Islet of Langerhans (tissue), 1 donor: Measurements from ENCODE around the gene ACSL1.
A peak's percentile ranks its signal among the peaks of the same experiment; 100 is the strongest.

Experiments used
- FAIRE-seq: peaks from one replicate; lab custom pipeline; 2011; peaks lifted over from hg19 to GRCh38; lab: Jason Lieb, UNC

ACSL1 gene

DNA sequence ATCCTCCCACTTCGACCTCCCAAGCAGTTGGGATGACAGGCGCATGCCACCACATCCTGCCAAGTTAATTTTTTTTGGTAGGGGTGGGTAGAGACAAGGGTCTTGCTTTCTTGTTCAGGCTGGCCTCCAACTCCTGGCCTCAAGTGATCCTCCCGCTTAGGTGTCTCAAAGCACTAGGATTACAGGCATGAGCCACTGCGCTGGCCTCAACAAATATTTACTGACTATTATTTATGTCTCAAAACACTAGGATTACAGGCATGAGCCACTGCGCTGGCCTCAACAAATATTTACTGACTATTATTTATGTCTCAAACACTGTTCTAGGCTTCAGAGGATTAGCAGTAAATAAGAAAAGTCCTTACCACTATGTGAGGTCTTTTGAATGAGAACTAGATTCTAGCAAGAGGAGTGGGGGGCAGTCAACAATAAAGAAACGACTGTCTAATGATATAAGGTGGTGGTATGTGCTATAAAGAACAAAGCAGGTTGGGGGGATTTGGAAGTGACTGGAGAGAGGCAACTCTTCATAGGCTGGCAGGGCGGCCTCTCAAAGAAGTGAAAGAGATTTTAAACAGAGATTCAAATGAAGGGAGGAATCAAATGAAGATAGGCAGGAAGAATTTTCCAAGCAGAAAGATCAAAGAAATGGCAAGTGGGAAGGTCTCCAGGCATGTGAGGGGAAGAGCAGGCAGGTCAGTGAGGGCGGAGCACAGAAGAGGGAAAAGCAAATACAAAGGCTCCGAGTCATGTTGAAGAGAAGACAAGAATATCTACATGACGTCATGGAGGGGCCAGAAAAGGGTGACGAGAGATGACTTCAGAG is 12.7 kb upstream of the ACSL1 start:
- FAIRE-seq, result no peak

DNA sequence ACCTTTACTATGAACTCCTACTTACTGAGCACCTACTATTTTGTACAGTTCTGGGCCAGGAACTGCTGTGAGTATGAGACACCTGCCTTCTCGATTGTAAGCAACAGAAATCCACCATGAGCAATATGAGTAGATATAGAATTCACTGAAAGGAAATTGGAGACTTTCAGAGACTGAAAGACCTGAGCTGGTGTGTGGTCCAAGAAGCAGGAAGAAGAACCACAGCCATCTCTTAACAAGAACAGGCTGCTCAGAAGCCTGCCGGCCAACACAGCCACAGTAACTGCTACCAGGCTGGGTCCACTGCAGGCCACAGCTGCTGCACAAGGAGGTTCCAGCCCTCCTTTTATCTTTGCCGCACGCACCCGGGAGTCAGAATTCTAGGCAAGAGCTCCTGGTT is 10.8 kb upstream of the ACSL1 start:
- no peak for FAIRE-seq

DNA sequence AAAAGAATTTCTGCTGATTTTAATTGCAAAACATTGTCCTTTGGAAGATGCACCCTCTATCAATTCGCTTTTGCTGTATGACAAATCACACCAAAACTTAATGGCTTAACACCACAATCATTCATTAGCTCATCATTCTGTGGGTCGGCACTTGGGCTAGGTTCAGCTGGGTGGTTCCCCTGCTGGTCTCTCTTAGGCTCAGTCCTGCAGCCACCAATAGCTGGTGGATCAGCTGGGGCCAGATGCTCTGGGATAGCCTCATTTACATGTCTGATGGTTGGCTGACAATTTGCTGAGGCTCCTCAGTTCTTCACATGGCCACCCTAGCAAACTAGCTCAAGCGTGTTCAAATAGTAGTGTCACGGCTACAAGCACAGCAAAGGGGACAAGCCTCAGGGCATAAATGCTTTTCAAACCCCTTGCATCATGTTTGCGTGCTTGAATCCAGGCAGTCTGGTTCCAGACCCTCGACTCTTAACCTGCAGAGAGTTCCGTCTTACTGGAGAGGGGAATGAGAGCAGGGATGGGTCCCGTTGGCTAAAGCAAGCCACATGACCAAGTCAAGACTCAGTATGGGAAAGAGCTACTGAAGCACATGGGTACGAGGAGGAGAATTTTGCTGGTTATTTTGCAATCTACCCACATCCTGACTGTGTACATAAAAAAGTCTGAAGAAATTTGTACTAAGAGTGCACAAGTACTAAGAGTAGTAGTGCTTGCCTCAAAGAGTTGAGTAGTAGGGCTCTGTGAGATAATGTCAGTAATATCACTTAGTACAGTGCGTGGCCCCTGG is 7.5 kb upstream of the ACSL1 start:
- FAIRE-seq, result no peak

DNA sequence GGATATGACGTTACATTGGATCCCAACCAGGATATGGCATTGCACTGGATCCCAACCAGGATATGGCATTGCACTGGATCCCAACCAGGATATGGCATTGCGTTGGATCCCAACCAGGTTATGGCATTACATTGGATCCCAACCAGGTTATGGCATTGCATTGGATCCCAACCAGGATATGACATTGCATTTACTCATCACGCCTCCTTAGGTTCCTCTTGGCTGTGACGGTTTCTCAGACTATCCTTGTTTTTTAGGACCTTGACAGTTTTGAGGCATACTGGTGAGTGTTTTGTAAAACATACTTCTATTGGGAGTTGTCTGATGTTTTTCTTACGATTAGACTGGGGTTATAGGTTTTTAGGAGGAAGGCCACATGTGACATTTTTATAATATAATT is 5.4 kb upstream of the ACSL1 start:
- no peak for FAIRE-seq

DNA sequence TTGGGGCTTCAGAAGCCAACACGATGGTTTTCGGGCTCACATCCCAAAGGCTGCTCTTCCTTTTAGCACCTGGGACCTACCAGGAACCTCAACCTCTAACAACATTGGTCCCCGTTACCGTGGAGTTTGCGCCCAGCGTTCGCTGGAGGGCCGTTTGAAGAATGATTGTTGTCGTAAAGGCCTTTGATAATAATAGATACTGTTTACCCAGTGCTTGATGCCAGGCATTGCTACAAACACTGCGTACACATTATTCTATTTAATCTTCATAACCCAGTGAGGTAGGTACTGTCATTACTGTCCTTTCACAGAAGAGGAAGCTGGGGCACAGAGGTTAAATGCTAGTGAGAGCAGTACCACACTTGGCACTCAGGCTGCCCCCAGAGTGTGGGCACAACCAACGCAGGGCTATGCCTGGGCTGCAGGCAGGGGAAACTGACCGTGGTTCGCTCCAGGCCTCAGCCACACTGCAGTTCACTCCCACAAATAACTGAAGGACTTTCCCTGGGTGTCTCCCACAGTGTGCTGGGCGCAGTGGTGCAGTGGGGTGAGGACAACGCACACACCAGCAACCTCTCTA is 1.0 kb upstream of the ACSL1 start:
- no peak for FAIRE-seq

DNA sequence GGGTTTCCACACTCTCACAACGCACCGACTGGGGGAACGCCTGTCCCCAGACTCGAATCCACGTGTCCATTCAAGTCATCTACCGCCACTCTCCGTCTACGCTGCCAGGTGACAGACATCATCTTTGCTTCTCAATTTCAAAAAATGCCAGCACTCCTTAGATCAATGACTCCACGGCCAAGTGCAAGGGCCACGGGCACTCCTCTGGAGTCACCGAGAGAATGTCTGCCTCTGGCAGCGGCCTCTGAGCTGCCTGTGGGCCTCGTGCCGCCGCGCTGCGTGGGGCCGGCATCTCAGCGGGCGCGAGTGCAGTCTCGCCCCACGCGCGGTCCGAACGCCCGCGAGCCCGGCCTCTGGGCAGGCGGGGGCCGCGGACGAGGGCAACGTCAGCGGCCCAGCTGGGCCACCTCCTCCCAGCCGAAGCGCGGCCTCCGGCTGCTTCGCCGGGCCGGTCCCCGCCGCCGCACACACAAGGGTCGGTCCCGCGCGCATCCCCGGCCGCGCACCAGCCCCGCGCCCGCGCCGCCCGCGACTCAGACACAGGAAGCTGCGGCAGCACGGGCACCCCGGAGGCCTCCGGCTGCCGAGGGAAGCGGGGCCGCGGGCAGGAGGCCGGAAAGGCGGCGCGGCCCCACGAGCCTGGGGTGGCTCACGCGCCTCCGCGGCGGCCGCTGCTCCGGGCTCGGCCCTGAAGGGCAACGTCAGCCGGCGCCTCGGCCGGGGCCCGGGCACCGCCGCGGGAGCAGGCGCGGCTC is 450 bp downstream of the ACSL1 start:
- no peak for FAIRE-seq

DNA sequence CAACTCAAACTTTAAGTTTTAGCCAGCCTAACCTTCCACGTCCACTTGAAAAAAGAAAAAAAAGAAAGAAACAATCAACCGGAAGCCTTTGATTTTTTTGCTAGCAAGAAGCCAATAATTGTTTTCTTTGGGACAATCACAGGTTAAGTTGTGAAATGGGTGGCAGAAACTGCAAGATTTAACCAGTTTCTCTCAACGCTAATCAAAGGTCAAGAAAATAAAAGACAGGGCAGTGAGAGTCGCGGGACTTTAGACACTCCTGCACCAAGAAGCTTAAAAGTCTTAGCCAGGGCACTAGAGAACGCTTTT is 1.0 kb downstream of the ACSL1 start:
- FAIRE-seq, result no peak

DNA sequence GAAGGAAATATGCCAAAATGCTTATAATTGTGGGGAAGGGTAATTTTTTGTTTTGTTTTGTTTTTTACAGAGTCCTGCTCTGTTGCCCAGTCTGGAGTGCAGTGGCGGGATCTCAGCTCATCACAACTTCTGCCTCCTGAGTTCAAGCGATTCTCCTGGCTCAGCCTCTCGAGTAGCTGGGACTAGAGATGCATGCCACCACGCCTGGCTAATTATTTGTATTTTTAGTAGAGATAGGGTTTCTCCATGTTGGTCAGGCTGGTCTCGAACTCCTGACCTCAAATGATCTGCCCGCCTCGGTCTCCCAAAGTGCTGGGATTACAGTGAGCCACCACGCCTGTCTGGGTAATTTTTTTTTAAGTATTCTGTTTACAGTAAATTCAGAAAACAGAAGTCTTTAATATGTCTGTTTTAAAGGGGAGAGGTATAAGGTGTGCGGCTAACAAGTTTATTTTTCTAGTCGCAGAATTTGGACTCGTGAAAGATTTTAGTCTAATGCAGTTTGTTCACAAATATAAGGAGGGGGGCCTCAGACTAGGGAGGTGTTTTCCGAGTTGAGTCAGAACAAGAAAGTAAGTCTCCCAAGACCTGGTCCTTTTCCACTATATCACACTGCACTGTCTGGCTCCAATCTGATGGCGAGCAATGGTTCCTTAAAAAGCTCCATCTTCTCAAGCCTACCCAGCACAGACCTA is 1.5 kb downstream of the ACSL1 start:
- no peak for FAIRE-seq

DNA sequence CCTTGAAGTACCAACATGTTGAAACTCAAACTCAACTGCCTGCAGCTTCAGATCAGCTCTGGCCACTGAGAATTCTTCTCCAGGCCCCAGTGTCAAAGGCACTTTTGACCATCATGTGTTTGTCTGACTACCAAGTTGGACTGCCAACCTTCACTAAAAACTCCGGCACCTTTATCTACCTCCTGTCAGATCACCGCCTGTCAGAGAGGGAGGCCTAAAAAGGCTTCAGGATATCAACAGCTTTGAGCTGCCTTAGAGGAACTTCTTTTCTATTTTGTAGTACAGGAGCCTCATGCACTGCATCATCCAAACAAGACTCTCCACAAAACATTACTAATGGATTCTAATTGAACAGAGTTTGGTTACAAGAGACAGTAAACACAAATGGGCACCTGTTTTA is 2.8 kb downstream of the ACSL1 start:
- FAIRE-seq, result no peak

DNA sequence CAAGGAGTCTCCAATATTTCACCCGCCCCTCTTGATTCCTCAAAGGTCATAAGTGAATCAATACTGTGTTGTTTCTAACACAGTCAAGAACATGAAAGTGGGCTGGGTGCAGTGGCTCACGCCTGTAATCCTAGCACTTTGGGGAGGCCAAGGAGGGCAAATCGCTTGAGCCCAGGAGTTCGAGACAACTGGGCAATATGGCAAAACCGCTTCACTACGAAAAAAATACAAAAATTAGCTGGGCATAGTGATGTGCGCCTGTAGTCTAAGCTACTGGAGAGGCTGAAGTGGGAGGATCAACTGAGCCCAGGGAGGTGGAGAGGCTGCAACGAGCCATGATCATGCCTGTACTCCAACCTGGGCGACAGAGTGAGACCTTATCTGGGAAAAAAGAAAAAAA is 3.4 kb downstream of the ACSL1 start:
- FAIRE-seq, result no peak

DNA sequence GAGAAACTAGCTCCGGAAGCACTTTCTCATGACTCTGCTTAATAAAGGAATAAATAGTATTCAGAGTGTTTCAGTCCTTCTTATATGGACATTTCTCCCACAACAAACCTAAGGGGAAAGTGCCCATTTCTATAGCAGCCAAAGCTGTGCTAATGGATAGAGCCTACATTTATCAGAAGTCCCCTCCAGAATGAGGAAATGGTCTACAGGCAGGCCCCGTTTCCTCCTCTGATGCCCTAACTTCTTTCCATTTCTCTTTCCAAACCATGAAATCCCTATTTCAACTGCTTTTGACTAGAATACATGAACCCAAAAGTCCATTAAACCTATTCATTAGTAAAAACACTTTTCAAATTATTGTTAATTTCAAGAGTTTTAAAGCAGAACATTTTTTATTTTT is 4.5 kb downstream of the ACSL1 start:
- FAIRE-seq, result no peak

DNA sequence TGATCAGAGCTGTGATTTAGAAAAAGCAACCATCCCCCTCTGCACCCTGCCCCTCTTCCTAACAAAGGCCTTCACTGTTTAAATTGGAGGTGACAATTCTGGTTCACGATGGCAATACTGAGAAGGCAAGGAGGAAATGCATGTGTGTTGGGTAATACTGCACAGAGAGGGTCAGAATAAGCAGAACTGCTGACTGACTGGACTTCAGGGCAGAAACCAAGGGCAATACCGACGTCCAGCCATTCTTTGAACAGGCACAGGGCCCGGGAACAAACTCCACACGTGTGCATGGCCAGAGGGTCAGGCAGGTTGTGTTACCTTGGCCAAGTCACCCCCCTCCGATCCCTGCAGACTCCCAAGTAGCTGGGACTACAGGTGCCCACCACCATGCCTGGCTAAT is 6.0 kb downstream of the ACSL1 start:
- FAIRE-seq, result no peak

DNA sequence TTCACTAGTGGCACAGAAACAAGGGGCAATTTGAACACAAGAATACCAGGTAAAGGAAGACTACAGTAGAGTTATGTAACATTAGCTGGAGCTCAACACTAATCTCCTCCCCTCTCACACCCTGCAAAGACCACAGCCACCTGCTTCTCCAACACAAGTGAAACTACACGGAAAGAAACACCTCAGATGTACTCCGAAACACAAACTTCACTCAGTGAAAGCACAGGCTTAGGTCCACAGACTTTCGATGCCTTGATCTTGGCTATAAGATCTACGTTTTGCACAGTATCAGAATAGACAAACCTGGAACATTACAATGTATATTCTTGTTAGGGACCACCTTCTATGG is 7.6 kb downstream of the ACSL1 start:
- no peak for FAIRE-seq

DNA sequence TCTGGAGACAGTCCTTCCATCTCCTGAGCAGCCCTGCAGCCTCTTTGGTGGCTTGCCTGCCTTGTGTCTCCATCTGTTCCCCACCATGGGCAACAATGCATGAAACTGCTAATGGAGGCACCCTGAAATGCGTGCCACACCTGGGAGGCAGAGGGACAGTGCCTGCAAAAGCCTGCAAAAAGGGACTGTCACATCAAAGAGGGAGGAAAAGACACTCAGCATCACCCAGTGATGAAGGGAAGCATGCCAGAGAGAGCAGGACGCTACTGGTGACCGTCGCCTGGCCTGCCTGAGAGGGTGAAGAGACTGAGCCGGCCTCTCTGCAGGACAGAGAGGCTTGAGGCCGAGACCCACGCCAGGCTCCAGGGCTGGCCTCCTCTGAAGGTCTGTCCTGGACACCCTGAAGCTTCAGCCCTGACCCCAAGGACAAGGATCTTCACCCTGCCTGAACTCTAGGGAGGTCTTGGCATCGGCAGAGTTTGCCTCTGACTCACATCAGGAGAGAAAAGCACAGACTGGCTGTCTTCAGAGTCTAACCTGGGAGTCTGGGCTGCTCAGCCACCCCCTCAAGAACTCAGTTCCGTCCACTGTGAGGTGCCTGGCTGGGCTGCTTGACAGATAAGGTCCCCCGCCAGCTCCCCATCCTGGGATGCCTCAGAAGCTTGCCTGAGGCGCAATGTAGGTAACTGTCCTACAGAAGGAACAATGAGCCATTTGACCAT is 8.1 kb downstream of the ACSL1 start:
- no peak for FAIRE-seq

DNA sequence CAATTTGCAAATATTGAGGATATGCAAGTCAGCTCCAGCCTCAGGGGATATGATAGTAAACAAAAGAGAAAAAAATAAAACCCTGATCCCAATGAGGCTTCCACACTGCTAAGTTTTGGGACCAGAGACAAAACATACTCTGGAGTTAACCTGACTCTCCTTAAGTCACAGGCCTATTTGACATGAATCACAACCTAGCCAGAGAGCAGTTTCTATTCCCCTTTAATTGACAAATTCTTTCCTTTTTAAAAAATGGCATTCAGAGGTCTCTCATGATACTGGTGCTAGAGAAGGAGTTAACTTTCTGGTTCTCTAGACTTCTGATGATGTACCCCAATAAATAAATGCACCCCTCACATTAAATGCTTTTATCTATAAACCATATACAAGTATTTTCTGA is 8.8 kb downstream of the ACSL1 start:
- no peak for FAIRE-seq

DNA sequence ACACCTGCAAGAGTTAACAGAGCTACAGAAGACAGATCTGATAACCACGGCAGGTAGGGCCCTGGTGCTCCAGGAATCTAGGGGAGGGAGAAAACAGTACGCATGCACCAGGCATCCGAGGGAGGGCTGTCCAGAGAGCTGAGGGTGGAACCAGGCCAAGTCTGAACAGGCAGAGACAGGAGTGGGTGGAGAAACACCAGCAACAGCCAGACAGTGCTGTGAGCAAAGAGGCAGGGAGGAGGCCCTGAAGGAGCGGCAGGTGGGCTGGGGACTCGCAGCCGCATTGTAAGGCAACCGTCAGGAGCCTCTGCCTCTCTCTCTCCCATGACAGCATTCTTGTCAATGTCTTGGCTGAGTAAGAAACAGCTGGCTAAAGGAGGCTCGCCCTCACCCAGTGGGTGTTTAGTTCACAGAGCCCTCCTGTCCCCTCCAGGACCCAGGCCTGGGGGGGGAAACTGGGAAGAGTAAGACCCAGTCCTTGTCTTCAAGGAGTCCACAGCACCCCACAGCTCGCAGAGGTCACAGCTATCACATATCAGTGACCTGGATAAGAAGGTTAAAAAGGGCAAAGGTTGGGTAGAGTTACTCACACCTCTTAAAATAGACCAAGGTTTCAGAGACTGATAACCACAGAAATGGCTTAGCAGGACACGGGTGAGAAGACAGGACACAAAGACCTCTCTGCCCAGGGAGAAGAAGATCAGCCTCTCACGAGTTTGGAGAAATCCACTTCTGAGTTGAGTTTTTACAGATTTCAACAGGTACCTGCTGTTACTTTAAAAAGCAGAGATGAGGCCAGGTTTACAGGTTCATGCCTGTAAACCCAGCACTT is 10.5 kb downstream of the ACSL1 start:
- peak; percentile 70 for FAIRE-seq

DNA sequence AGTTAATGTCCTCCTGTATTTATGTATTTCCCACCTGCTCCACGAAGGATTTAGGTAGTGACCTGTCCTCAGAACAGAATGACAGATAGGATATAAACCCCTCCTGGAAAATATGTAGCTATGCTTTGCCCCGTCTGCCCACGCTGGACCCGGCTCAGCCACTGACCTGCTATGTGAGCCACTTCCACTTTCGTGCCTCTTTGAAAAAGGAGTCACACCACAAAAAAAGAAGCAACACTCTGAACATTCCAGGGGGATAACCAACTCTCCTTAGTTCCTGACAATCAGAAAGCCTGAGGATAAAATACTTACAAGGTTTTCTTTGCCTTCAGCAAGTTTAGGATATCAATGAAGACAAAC is 11.1 kb downstream of the ACSL1 start:
- FAIRE-seq, result no peak

DNA sequence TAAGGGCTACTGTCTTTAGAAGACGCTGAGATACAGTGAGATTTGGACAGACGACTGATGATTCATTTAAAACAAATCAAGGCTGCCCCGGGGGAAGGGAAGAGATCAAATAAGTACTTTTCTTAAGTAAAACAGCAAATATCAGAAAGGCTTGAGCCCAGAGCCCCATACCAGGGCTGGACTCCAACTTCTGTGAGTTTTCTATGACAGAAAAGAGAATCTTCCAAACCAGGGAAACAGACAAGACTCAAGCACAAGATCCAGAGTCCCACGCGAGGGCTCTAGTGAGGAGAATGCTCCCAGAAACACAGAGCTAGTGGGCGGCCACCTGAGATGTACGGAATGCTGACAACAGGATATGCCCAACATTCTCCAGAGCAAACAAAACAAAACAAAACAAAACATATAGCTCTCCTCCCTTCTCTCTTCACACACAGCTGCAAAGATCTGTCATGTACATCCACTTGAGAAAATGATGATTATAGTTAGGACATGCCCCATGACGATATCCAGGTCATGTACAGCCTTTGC is 13.1 kb downstream of the ACSL1 start:
- no peak for FAIRE-seq

DNA sequence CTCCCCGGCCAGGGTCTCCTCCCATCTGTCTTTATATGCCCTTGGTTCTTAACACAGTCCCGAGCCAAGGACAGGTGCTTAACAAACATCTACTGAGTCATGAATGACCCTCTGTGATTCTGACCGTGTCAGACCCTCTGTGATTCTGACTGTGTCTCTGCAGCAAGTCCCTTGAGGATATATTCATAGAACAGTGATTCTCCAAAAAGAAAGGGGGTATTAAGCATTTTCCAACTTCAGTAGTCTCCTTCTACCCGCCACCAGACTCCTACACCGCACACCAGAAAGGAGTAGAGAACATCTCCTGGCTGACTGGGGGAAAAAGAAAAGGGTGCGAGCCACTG is 13.6 kb downstream of the ACSL1 start:
- no peak for FAIRE-seq

DNA sequence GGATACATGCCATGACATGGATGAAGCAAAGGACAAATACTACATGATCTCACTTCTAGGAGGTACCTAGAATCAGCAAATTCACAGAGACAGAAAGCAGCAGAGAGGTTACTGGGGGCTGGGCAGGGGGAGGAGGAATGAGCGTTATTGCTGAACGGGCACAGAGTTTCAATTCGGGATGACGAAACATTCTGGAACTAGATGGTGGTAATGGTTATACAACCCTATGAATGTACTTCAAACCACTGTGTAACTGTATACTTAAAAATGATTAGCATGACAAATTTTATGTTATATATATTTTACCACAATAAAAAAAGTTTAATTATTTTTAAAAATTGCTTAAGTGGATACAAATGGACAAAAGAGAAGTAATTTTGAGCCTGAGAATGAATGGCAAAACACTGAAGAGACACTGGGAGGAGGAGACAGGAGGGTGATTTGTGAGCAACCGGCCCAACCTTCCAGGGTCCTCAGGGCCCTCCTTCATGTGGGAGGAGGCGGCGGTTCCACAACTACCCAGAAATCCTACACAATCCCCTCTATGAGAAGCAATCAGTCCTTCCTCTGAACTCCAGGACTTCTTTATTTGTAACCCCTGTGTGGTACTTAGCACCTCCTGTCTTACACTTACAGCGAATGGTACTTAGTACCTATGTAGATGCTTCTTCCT is 14.1 kb downstream of the ACSL1 start:
- no peak for FAIRE-seq
